ENCODE data around the gene PLXNC1.
"Not testable (repeated sequence)": the region's sequence is repeated elsewhere in the genome, so short reads cannot be mapped to it uniquely, and the experiment has no call there.

The PLXNC1 gene

DNA sequence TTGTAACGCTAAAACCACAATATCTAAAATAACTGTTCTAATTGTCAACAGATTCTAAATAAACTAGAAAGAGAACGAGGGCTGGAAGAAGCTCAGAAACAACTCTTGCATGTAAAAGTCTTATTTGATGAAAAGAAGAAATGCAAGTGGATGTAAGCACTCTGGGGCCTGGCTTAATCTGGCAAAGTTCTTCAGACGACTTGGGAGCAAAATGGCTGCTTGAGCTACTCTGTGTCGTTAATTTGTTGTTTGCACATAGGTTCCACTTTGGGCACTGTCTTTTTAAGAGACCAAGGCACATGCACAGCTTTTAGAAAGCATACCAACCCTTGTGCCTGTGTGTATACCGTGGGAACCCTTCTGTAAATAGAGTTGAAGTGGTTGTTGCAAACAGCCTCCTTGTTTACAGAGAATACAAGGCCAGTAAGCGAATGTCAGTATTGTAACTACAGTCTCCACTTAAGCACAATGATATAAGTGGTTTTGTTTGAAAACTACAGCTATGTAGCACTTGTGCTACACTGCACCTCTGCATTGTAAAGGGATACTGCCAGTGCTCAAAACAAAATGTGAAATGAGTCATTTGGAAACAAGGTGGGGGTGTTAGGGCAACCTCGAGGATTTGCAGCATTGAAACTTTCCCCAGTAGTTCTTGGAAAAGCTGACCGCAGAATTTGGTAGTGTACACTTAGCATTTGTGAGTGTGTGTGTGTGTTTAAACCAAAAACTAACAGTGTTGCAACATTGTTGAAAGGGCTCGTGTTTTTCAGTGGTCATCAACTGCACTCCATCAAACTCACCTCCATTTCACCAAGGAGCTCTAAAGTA lies 157.0 kb downstream of the PLXNC1 start:
- peak; percentile 87 for DNase-seq

DNA sequence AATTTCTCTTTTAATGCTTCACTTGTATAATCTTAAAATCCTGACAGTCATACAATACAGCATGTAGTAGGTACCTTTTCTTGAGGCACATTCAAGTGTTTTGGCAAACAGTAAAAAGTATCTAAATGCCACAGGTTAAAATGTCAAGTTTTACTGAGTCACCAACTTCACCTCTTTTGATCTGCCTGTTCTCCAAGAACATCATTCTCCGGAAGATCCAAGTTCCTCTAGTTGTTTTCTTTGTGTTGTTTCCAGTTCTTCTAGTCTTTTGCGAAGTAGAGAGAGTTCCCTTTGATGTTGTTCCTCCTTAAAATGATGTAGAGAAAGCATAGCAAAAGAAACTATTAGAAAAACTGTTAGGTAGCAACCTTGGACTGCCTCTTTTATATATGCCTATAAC lies 160.2 kb downstream of the PLXNC1 start:
- no peak for DNase-seq

DNA sequence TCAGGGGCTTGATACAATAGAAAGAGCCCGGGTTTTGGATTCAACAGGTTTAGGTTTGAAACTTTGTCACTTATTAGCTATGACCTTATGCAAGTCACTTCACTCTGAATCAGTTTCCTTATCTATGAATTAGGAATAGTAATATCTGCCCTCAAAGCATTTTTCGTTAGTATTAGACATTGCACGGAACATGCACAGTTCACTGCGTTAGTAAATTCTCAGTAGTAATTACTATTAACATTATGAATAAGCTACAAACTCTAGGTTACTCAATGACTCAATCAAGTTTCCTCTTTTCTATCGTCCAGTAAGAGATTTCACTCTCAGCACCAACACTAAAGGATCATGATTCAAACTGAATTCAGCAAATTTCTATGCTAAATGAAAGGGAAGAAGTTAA lies 161.0 kb downstream of the PLXNC1 start:
- DNase-seq = no peak

DNA sequence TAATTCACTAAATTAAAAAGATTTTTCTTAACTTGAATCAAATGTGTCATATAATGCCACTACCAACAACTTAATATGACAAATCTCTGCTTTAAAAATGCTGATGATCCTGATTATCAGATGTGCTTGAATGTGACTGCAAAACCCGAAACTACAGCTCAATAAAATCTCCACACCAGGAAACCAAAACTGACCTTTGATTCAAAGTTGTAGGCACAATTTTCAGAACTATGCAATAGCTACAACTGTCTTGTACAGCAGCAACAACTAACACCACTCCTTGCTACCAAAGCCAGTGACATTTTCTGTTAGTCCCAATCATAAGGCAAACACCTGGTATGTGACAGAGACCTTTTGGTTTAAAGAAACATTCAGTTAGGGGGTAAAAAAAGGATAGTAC lies 164.0 kb downstream of the PLXNC1 start:
- no peak for DNase-seq

DNA sequence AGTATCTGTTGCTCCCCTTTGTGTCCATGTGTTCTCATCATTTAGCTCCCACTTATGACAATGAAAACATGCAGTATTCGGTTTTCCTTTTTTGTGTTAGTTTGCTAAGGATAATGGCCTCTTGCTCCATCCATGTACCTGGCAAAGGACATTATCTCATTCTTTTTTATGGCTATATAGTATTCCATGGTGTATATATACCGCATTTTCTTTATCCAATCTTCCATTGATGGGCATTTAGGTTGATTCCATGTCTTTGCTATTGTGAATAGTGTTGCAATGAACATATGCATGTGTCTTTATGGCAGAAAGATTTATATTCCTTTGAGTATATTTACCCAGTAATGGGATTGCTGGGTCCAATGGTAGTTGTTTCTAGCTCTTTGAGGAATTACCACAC lies 168.2 kb downstream of the PLXNC1 start:
- not testable (repeated sequence) for DNase-seq

DNA sequence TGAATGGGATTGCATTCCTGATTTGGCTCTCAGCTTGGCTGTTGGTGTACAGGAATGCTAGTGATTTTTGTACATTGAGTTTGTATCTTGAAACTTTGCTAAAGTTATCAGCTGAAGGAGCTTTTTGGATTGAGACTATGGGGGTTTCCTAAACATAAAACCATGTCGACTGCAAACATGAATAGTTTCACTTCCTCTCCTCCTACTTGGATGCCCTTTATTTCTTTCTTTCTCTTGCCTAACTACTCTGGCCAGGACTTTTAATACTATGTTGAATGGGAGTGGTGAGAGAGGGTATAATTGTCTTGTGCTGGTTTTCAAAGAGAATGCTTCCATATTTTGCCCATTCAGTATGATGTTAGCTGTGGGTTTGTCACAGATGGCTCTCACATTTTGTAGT lies 169.8 kb downstream of the PLXNC1 start:
- DNase-seq = no peak

DNA sequence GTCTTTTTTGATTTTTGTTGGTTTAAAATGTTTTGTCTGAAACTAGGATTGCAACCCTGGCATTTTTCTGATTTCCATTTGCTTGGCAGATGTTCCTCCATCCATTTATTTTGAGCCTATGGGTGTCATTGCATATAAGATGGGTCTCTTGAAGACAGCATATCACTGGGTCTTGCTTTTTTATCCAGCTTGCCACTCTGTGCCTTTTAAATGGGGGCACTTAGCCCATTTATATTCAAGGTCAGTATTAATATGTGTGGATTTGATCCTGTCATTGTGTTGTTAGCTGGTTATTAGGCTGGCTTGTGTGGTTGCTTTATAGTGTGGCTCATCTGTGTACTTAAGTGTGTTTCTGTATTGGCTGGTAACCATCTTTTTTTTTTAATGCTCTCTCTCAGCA lies 171.7 kb downstream of the PLXNC1 start:
- no peak for DNase-seq

DNA sequence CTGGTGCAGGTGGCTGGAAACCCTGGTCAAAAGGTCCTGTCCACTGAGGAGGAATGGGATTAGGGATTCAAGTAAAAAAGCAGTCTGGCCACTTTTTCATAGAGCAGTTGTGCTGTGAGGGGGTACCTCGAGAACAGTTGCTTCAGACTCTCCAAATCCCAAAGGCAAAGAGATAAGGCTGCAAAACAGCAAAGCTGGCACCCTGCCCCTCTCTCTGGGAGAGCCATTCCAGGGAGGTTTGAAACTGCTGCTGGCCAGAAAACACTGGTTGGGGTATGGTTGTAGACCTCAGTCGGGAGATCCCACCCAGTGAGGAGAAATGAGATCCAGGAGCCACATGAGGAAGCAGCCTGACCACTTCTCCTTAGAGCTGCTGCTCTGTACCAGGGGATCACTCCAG lies 174.0 kb downstream of the PLXNC1 start:
- DNase-seq = no peak

DNA sequence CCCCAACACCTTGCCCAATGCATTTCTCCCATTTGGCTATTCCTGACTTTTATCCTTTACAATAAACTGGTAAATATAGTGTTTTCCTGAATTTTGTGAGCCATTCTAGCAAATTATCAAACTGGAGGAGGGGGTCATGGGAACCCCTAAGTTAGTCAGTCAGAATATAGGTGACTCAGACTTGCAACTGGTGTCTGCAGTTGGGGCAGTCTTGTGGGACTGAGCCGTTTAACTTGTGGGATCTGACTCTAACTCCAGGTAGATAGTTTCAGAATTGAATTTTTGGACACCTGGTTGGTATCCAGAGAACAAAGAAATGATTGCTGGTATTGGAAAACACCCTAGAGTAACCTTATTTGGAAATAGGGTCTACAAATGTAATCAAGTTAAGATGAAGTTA lies 177.9 kb downstream of the PLXNC1 start:
- no peak for DNase-seq

DNA sequence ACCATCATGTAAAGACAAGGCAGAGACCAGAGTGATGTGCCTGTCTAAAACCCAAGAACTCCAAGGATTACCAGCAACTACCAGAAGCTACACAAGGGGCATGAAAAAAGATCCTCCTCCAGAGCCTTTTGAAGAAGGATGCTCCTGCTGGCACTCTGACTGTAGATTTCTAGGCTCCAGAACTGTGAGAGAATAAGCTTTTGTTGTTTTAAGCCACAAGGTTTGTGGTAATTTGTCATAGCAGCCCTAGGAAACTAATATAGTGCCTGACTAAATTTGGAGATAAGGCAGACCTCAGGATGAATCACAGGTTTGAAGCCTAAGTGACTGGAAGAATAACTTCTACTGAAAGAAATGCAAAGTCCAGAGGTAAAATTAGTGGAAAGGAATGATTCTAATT lies 178.3 kb downstream of the PLXNC1 start:
- no peak for DNase-seq

DNA sequence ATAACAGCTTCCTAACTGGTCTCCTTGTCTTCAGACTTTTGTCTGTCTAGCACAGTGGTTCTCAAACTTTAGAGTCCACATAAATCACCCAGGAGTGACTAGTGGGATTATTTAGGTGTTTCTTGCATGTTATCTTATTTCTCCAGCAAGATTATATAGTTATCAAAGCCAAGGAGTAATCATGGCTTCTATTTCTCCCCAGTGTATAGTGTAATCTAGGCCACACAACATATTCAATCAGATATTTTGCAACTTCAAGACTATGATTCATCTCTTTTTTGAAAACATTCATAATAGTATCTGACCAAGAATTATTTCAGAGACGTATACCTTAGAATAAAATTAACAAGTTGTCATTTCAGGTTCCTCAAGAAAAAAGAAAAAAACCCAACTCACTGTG lies 179.4 kb downstream of the PLXNC1 start:
- DNase-seq = no peak

DNA sequence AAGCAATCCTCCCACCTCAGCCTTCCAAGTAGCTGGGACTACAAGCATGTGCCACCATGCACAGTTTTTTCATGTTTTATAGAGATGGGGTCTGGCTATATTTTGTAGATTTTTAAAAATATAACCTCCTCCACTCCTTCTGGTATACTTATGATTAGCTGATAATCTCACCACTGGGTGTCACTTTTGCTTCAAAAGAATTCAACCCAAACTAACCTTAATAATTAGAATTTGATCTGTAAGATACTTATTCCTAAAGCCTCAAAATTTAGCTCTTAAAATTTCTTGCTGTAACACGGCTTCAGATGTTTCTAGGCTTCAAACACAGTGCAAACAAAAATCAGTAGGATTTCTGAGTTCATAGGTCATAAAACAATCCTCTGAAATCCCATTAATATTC lies 181.0 kb downstream of the PLXNC1 start:
- no peak for DNase-seq

DNA sequence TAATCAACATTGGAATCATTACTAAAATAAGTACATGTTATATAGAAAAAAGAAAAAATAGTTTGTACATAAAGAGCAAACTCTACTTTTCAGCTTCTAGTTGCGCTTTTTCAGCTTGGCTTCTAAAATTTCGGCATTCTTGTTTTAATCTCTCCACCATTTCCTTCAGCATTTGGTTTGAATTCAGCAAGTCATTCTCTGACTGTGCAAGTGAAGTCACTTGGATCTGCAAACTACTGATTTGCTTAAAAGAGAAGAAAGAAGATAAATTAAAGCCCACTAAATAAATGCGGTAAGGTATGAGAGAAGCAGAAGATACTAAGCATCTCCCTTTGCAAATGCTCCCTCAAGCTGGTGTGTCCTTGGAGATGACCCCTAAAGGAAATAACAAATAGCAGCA lies 185.0 kb downstream of the PLXNC1 start:
- DNase-seq = no peak

DNA sequence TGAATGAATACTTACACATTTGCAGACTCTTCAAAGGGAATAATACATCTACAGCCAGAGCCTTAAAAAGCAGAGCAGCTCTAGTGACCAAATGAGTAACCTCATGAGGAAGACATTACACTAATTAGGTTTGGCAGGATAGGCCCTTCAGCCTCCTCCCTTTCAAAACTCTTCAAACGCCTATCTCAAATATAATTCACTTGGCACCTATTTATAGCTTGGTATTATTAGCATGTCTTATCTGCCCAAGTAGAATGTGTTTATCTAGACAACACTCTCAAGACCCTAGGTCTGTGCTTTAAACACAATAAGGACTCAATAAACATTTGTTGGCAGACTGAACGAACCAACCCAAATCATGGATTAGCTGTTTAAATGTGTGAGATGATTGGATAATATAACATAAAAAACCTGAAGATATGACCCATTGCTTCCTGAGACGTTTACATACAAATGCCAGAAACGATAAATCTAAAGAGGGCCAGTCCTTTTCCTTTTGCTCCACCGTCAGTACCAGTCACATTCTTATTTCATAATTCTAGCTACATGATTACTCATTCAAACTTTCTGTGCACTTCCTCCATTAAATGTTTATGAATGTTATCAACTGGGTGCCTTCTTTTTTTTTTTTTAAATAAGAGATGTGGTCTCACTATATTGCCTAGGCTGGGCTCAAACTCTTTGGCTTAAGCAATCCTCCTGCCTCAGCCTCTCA lies 188.0 kb downstream of the PLXNC1 start:
- no peak for DNase-seq

DNA sequence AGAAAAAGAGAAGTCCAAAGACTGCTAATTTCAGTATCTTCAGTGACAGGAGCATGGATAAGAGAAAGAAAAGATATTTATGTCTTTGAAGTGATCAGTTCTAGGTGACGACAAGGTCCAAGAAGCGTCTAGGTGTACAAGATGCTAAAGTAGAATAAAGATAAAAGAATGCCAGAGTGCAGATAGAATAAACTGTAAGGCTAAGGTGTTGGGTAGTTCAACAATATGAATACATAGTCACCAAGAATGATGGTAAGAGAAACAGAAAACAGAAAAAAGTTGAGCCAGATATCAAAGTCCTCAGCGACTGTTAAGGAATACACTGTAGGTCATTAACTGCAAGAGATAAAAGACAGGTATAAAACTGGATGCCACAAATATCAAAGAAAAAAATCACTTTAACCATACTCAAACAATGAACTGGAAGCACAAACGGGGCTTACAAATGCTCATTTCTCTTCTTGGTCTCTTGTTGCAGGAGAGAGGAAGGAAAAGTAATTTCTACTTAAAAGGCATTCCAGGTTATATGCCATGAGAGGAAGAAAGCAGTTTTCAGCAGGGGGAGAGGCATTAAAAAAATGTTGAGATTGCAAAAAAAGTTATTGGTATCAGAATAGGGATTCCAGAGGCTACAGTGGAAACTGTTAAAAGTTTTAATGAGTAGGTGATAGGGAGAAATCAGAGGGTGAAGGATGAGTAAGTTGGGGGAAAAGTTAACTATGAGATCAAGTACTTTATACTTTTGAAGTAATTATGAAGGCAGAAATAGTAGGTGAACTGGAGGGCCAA lies 189.8 kb downstream of the PLXNC1 start:
- no peak for DNase-seq

DNA sequence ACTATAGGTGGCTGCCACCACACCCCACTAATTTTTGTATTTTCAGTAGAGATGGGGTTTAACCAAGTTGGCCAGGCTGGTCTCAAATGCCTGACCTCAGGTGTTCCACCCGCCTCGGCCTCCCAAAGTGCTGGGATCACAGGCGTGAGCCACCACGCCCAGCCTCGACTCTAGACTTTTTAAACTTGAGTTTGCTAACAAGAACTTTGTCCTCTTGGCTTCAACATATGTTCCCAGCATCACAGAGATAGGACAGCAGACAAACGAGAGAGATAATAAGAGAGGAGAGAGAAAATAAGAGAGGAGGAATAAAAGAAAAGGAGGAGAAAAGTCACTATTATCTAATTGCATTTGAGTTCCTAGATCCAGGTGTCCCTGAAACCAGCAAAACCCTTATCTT lies 192.2 kb downstream of the PLXNC1 start:
- DNase-seq = no peak

DNA sequence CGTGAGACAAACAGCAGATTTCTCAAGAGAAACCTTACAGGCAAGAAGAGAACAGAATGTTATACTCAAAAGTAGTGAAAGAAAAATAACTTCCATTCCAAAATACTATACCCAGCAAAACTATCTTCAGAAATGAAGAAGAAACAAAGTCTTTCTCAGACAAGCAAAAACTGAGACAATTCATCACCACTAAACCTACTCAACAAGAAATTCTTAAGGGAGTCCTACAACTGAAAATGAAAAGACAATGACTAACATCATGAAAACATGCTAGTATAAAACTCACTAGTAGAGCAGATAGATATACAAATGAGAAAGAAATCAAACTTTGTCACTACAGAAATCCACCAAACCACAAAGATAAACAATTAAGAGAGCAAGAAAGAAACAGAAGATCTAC lies 204.8 kb downstream of the PLXNC1 start:
- no peak for DNase-seq

Data from NCI-H510A treated with DMSO at 0.1 percent for 48 hours (cell line).